ENCODE measurements around the gene RNF7.

Gene RNF7

GRCh38 chr3:141764045-141764444, 25.9 kb downstream of the RNF7 start:
- Histone ChIP-seq H4K20me1 (ENCODE audit: control insufficient read depth, insufficient read depth, low read depth, low read length) (no peaks in the 10 kb centered on the region), H3K36me3 (ENCODE audit: control insufficient read depth, low read length) (no peaks in the 10 kb centered on the region), H3F3A (ENCODE audit: control insufficient read depth, insufficient read depth) (no peaks in the 10 kb centered on the region), H3K27me3 (ENCODE audit: control insufficient read depth, low read length) (no peaks in the 10 kb centered on the region), H3K4me2 (ENCODE audit: low read length) (no peak overlapping the region), H3K9me2 (replicated peaks; ENCODE audit: control insufficient read depth, low read length) (no peaks in the 10 kb centered on the region), H3K9me3 (ENCODE audit: control insufficient read depth, insufficient read depth, low read length) (no peaks in the 10 kb centered on the region), H3K4me1 (ENCODE audit: control insufficient read depth, low read length) (no peaks in the 10 kb centered on the region), H3K27ac (ENCODE audit: low read depth, low read length) (no peak overlapping the region), H3K4me3 (ENCODE audit: low read length) (no peak overlapping the region), H3K79me2 (ENCODE audit: control insufficient read depth, low read length) (no peaks in the 10 kb centered on the region)
- TF ChIP-seq EZH2phosphoT487 (IDR thresholded peaks at IDR 0.05; ENCODE audit: borderline replicate concordance, low read length) (no peak), CTCF (IDR thresholded peaks at IDR 0.05; ENCODE audit: low read depth, low read length, poor library complexity, severe bottlenecking) (no peak)

DNA sequence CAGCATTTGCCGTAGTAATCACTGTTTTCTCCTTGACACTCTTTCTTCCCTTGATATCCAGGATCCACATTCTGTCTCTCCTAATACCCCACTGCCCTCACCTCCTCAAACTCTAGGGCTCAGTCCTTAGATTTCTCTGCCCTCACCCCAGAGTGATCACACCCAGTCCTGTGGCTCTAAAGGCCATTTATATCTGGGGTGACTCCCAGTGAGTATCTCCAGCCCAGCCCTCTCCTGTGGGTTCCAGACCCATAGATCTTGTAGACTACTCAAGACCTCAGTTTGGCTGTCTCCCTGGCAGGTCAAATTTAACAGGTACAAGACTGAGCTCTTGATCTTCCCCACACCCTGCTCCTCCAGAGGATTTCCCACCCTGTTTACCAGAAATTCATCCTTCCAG, 26.4 kb downstream of the RNF7 start:
- no peaks in the 10 kb centered on the region for H3K36me3 ChIP-seq (ENCODE audit: control insufficient read depth, low read length)
- H3K9me3 ChIP-seq (ENCODE audit: control insufficient read depth, insufficient read depth, low read length), result no peaks in the 10 kb centered on the region
- peaks cover 3% of the 10 kb centered on the region; the same call in 1 of the 2 replicates for H3K27me3 ChIP-seq (ENCODE audit: control insufficient read depth, low read length)
- TF ChIP-seq EZH2phosphoT487 (IDR thresholded peaks at IDR 0.05; ENCODE audit: borderline replicate concordance, low read length) (no peak), CTCF (IDR thresholded peaks at IDR 0.05; ENCODE audit: low read depth, low read length, poor library complexity, severe bottlenecking) (no peak)
- no peaks in the 10 kb centered on the region for H3K9me2 ChIP-seq (replicated peaks; ENCODE audit: control insufficient read depth, low read length)
- H3K79me2 ChIP-seq (ENCODE audit: control insufficient read depth, low read length), result no peaks in the 10 kb centered on the region
- no peaks in the 10 kb centered on the region for H4K20me1 ChIP-seq (ENCODE audit: control insufficient read depth, insufficient read depth, low read depth, low read length)
- no peak overlapping the region for H3K4me3 ChIP-seq (ENCODE audit: low read length)
- no peaks in the 10 kb centered on the region for H3F3A ChIP-seq (ENCODE audit: control insufficient read depth, insufficient read depth)
- H3K4me2 ChIP-seq (ENCODE audit: low read length), result no peak overlapping the region
- no peak overlapping the region for H3K27ac ChIP-seq (ENCODE audit: low read depth, low read length)
- H3K4me1 ChIP-seq (ENCODE audit: control insufficient read depth, low read length), result no peaks in the 10 kb centered on the region

DNA sequence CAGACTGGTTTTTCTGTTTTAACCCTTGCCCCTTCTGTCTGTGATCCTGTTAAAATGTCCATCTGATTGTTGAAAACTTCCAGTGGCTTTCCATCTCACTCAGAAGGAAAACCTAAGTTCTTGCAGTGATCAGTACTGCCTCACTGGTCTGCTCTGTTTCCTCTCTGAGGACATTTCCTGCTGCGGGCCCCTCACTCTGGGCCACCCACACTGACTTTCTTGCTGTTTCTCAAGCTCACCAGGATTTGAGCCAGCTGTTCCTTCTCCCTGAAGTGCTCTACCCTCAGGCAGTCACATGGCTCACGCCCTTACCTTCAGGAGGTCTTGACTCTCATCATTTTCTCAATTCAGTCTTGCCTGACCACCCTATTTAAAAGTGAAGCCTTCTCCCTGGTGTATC, 26.9 kb downstream of the RNF7 start:
- peaks cover 4% of the 10 kb centered on the region; the same call in 1 of the 2 replicates for H3K27me3 ChIP-seq (ENCODE audit: control insufficient read depth, low read length)
- no peak for TF ChIP-seq CTCF (IDR thresholded peaks at IDR 0.05; ENCODE audit: low read depth, low read length, poor library complexity, severe bottlenecking)
- TF ChIP-seq EZH2phosphoT487 (IDR thresholded peaks at IDR 0.05; ENCODE audit: borderline replicate concordance, low read length), result no peak
- no peaks in the 10 kb centered on the region for H4K20me1 ChIP-seq (ENCODE audit: control insufficient read depth, insufficient read depth, low read depth, low read length)
- H3K4me2 ChIP-seq (ENCODE audit: low read length), result no peak overlapping the region
- H3K36me3 ChIP-seq (ENCODE audit: control insufficient read depth, low read length), result no peaks in the 10 kb centered on the region
- H3K79me2 ChIP-seq (ENCODE audit: control insufficient read depth, low read length), result no peaks in the 10 kb centered on the region
- no peaks in the 10 kb centered on the region for H3K9me2 ChIP-seq (replicated peaks; ENCODE audit: control insufficient read depth, low read length)
- H3K4me3 ChIP-seq (ENCODE audit: low read length), result no peak overlapping the region
- H3K4me1 ChIP-seq (ENCODE audit: control insufficient read depth, low read length), result no peaks in the 10 kb centered on the region
- H3K27ac ChIP-seq (ENCODE audit: low read depth, low read length), result no peak overlapping the region
- no peaks in the 10 kb centered on the region for H3F3A ChIP-seq (ENCODE audit: control insufficient read depth, insufficient read depth)
- no peaks in the 10 kb centered on the region for H3K9me3 ChIP-seq (ENCODE audit: control insufficient read depth, insufficient read depth, low read length)

DNA sequence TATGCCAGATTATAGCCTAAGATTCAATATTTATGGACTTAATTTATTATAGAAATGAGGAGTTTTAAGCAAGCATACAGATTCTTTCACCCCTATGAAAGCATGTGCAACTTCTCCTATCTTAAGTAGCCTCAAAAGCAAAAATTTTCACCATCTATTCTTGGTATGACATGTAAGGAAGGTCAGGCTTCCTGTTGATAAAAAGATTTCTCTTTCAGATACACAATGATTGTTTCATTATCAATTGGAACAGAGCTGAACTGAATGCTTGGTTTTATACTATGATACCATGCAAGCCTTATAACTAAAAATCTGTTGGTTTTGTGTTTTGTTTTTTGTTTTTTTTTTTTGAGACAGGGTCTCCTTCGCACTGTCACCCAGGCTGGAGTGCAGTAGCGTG, 29.0 kb downstream of the RNF7 start:
- Histone ChIP-seq H3K27me3 (ENCODE audit: control insufficient read depth, low read length) (peaks cover 4% of the 10 kb centered on the region; the same call in 1 of the 2 replicates), H3K4me1 (ENCODE audit: control insufficient read depth, low read length) (no peaks in the 10 kb centered on the region), H3K36me3 (ENCODE audit: control insufficient read depth, low read length) (no peaks in the 10 kb centered on the region), H3F3A (ENCODE audit: control insufficient read depth, insufficient read depth) (no peaks in the 10 kb centered on the region), H3K9me3 (ENCODE audit: control insufficient read depth, insufficient read depth, low read length) (no peaks in the 10 kb centered on the region), H3K27ac (ENCODE audit: low read depth, low read length) (no peak overlapping the region), H4K20me1 (ENCODE audit: control insufficient read depth, insufficient read depth, low read depth, low read length) (no peaks in the 10 kb centered on the region), H3K79me2 (ENCODE audit: control insufficient read depth, low read length) (no peaks in the 10 kb centered on the region), H3K9me2 (replicated peaks; ENCODE audit: control insufficient read depth, low read length) (no peaks in the 10 kb centered on the region), H3K4me2 (ENCODE audit: low read length) (no peak overlapping the region), H3K4me3 (ENCODE audit: low read length) (no peak overlapping the region)
- no peak for TF ChIP-seq CTCF (IDR thresholded peaks at IDR 0.05; ENCODE audit: low read depth, low read length, poor library complexity, severe bottlenecking)
